ENCODE data around the gene USP50. TPM values are rescaled to one million over a fixed set of nuclear protein-coding genes. Genes with fewer than 3 reads are reported as not detected.

USP50 gene
- total and polyA plus RNA-seq, 2 of the 13 experiments (the other 11 are each of a cell fraction or from before 2014, with no cell fraction given): 0.86 TPM; not detected in 1

- TF ChIP-seq USF2 (IDR thresholded peaks at IDR 0.05; ENCODE audit: low read depth, low read length) (no peak), USF2 (CRISPR knock-in tag; IDR thresholded peaks at IDR 0.05; ENCODE audit: borderline replicate concordance) (no peak), ZNF777 (CRISPR knock-in tag; IDR thresholded peaks at IDR 0.05) (no peak), ZBTB25 (CRISPR knock-in tag; IDR thresholded peaks at IDR 0.05) (no peak), SUZ12 (IDR thresholded peaks at IDR 0.05; ENCODE audit: low read depth, low read length) (no peak), CREM (IDR thresholded peaks at IDR 0.05) (no peak), CREM (CRISPR knock-in tag; IDR thresholded peaks at IDR 0.05) (no peak), KLF13 (CRISPR knock-in tag; IDR thresholded peaks at IDR 0.05) (no peak), NKX3-1 (CRISPR knock-in tag; IDR thresholded peaks at IDR 0.05) (no peak)
These were observed 15.3 kb downstream of the USP50 start (continued) for GRCh38 chr15:50531163-50531562.

- intact Hi-C loops (cut with micrococcal nuclease; ENCODE audit: unreplicated experiment): no loop called here
- FAIRE-seq: no peak
- Histone ChIP-seq H3K9me3 (ENCODE audit: low read length) (no peaks in the 10 kb centered on the region), H3K79me2 (ENCODE audit: insufficient read depth, low read length) (no peaks in the 10 kb centered on the region), H4K20me1 (ENCODE audit: insufficient read depth, low read length) (no peaks in the 10 kb centered on the region), H3K9ac (ENCODE audit: insufficient read depth, low read depth, low read length) (no peak overlapping the region), H3K4me2 (ENCODE audit: low read depth, low read length) (no peak overlapping the region), H3K4me1 (ENCODE audit: insufficient read depth, low read length) (no peaks in the 10 kb centered on the region), H3K27ac (ENCODE audit: extremely low read length, insufficient read depth, low read length) (no peak overlapping the region), H2AFZ (ENCODE audit: low read length) (no peak overlapping the region), H3K27me3 (ENCODE audit: control insufficient read depth in 1 of 2, insufficient read depth in 2 of 2, low read length in 2 of 2) (no peaks in the 10 kb centered on the region), H3K36me3 (replicated peaks in 1 of 2; ENCODE audit: control insufficient read depth in 1 of 2, insufficient read depth in 2 of 2, low read length in 2 of 2) (no peaks in the 10 kb centered on the region), H3K4me3 (replicated peaks in 1 of 3; ENCODE audit: insufficient read depth in 1 of 3, low read depth in 2 of 3, low read length in 3 of 3) (no peak overlapping the region)
- in situ Hi-C loops (cut with HindIII; ENCODE audit: extremely low pct_ligation_motif_present, low pct_unique_long_range_greater_than_20kb): no loop called here
- CTCF ChIA-PET (ENCODE audit: low intra/inter-chr PET ratio, low total read pairs): no interaction called here
- BruUV-seq (replicated peaks): no TSS peak
- WGBS (ENCODE audit: low lambda C conversion rate): 70% methylated on average over 5 of the region's 5 CpGs
- POLR2A ChIA-PET: no interaction called here
- DNase-seq (ENCODE audit: low spot score): no peak
- ATAC-seq: no peak
- no peak for TF ChIP-seq MYPOP (CRISPR knock-in tag; IDR thresholded peaks at IDR 0.05)
- TF ChIP-seq PRMT3 (CRISPR knock-in tag; IDR thresholded peaks at IDR 0.05; ENCODE audit: borderline replicate concordance, low read depth): no peak
- no peak for TF ChIP-seq ZNF772 (CRISPR knock-in tag; IDR thresholded peaks at IDR 0.05)
- TF ChIP-seq ZNF367 (CRISPR knock-in tag; IDR thresholded peaks at IDR 0.05; ENCODE audit: borderline replicate concordance): no peak
- TF ChIP-seq ZNF121 (CRISPR knock-in tag; IDR thresholded peaks at IDR 0.05): no peak
- no peak for TF ChIP-seq ZNF674 (CRISPR knock-in tag; IDR thresholded peaks at IDR 0.05; ENCODE audit: low read depth)
- no peak for TF ChIP-seq SNAPC4 (CRISPR knock-in tag; IDR thresholded peaks at IDR 0.05)
These were observed 22.6 kb downstream of the USP50 start for GRCh38 chr15:50523851-50524251.
